Activated CD8-positive, alpha-beta T cell treated with anti-CD3 and anti-CD28 coated beads for 36 hours (primary cell): Measurements from ENCODE around the gene COBL. TPM values are rescaled to one million over a fixed set of nuclear protein-coding genes. Genes with fewer than 3 reads are reported as not detected.

Experiments
- ATAC-seq: fragments of 200-7000 bp; cut with Tn5 transposase; one replicate; pipeline ENCODE4 v1.10.0; 2021; ENCODE audit warnings: mild to moderate bottlenecking, moderate library complexity
- CTCF ChIA-PET: fragments of 350-600 bp; sonication (Branson Sonifier 250); formaldehyde crosslinking; loops from one replicate; lab custom pipeline; 2021; ENCODE audit warnings: antibody characterized with exemption; lab: Charles Lee
- POLR2A ChIA-PET: fragments of 350-600 bp; sonication (Branson Sonifier 250); formaldehyde crosslinking; loops from one replicate; lab custom pipeline; 2021; ENCODE audit warnings: antibody characterized with exemption; lab: Charles Lee
- DNase-seq: peaks from one replicate; pipeline ENCODE4 v3.0.0-alpha.2; 2020
- H3K27ac Mint-ChIP-seq: one replicate; pipeline ENCODE4 v1.8.0; 2021; ENCODE audit warnings: mild to moderate bottlenecking, mixed read lengths
- H3K27me3 Mint-ChIP-seq: one replicate; pipeline ENCODE4 v1.8.0; 2021; ENCODE audit warnings: mixed read lengths
- H3K36me3 Mint-ChIP-seq: one replicate; pipeline ENCODE4 v1.8.0; 2021; ENCODE audit warnings: low read depth, mixed read lengths
- H3K4me1 Mint-ChIP-seq: one replicate; pipeline ENCODE4 v1.8.0; 2021; ENCODE audit warnings: low read depth, mixed read lengths
- H3K4me3 Mint-ChIP-seq: one replicate; pipeline ENCODE4 v1.8.0; 2021; ENCODE audit warnings: mild to moderate bottlenecking, moderate library complexity, mixed read lengths
- H3K9me3 Mint-ChIP-seq: one replicate; pipeline ENCODE4 v1.8.0; 2021; ENCODE audit warnings: mixed read lengths
- intact Hi-C: fragments of 100-400 bp; cut with micrococcal nuclease; formaldehyde crosslinking; loops from one replicate; pipeline ENCODE4 v1.10.0; 2022
- total RNA-seq, 2 experiments: library from RNA; stranded (reverse); gene quantifications; one replicate each; pipeline ENCODE4 v1.2.3, GENCODE V29; 2021
- TF ChIP-seq, protein P1 (sequence below): fragments of 200-600 bp; IDR thresholded peaks from one replicate; pipeline ENCODE4 v1.8.0; 2022; ENCODE audit warnings: antibody characterized with exemption, mild to moderate bottlenecking

The COBL gene
- total RNA-seq, 2 experiments from 2014 or later = not detected

DNA sequence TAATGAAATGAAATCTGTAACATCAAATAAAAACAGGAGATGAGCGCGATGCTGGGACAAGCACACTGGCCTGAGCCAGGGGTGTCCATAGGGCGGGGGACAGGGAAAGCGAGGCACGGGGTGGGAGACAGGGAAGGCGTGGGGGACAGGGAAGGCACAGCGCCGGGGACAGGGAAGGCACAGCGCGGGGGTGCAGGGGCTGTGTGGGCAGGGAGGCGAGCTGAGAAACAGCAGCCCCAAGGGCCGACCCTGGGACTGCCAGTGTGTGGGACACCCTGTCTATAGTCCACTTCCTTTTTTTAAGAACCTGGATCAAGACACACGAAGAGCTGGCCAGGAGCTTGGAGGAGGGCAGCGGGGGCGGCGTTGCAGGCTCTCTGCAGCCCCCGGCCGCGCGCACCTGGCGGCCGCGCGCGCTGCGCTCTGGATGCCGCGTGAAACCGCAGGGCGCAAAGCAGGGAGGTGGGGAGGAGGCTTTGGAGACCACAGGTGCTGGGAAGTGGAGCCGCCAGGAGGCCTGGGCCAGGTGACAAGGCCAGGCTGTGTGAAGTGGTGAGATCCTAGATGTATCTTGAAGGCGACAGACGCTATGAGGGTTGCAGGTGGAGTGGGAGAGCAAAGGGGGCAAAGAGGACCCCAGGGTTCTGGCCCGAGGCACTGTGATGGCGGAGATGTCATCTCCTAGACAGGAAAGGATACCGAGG, 157.7 kb downstream of the COBL start:
- TF ChIP-seq, protein P1, sequence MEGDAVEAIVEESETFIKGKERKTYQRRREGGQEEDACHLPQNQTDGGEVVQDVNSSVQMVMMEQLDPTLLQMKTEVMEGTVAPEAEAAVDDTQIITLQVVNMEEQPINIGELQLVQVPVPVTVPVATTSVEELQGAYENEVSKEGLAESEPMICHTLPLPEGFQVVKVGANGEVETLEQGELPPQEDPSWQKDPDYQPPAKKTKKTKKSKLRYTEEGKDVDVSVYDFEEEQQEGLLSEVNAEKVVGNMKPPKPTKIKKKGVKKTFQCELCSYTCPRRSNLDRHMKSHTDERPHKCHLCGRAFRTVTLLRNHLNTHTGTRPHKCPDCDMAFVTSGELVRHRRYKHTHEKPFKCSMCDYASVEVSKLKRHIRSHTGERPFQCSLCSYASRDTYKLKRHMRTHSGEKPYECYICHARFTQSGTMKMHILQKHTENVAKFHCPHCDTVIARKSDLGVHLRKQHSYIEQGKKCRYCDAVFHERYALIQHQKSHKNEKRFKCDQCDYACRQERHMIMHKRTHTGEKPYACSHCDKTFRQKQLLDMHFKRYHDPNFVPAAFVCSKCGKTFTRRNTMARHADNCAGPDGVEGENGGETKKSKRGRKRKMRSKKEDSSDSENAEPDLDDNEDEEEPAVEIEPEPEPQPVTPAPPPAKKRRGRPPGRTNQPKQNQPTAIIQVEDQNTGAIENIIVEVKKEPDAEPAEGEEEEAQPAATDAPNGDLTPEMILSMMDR = no peak
- intact Hi-C loops = no loop called here
- Mint-ChIP-seq H3K36me3 (no peaks in the 10 kb centered on the region), H3K4me3 (no peak overlapping the region), H3K27ac (no peak overlapping the region), H3K4me1 (peaks cover 6% of the 10 kb centered on the region), H3K9me3 (no peaks in the 10 kb centered on the region), H3K27me3 (peaks cover 9% of the 10 kb centered on the region)
- no peak for DNase-seq
- CTCF ChIA-PET = interaction anchor here (1.3 kb wide), 1 partner anchor 691 kb away, joined by 3 read pairs; no protein-coding TSS in a partner anchor
- POLR2A ChIA-PET = no interaction called here
- ATAC-seq = no peak

DNA sequence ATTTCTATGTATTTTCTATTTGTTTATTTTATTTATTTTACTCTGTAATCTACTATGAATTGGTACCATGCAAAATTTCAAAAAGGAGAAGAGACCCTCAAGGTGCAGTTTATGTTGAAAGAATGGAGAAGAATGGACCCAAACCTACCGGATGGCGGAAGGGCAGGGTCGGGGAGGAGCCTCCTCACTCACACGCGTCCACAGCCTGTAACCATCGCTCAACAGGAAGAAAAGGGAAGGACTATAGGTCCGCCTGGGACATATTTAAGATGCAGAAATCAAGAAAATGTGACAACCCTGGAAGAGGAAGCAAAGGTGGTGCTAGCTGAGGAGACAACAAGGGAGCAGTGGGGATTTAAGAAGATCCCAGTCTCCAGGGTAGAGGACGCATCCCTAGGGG, 158.4 kb downstream of the COBL start:
- TF ChIP-seq, protein P1 = no peak
- ATAC-seq (no peak), DNase-seq (no peak)
- Mint-ChIP-seq H3K27ac (no peak overlapping the region), H3K36me3 (no peaks in the 10 kb centered on the region), H3K27me3 (peaks cover 6% of the 10 kb centered on the region), H3K4me3 (no peak overlapping the region), H3K9me3 (no peaks in the 10 kb centered on the region), H3K4me1 (peaks cover 4% of the 10 kb centered on the region)
- intact Hi-C loops = no loop called here
- CTCF ChIA-PET = interaction anchor here (1.3 kb wide), 1 partner anchor 690 kb away, joined by 3 read pairs; no protein-coding TSS in a partner anchor
- POLR2A ChIA-PET = no interaction called here

DNA sequence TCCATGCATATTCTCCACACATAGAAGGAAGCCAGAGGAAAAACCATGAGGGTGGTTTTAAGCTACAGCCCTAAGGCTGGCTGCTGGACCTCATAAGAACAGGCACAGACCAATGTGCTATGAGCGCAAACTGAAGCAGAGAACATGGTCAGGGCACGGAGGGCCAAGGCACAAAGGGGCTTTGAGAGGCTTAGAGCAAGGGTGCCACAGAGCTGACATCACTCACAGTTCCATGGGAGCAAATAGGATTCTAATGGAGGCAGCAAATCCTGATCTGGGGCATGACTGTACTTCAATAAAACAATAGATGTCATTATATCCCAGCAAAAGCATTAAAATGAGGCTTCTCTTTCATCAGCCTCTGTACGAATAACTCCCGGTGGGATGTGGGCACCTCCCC, 162.4 kb downstream of the COBL start:
- Mint-ChIP-seq H3K36me3 (no peaks in the 10 kb centered on the region), H3K4me1 (no peaks in the 10 kb centered on the region), H3K27ac (no peak overlapping the region), H3K9me3 (no peaks in the 10 kb centered on the region), H3K4me3 (no peak overlapping the region), H3K27me3 (peaks cover 4% of the 10 kb centered on the region)
- TF ChIP-seq, protein P1 = no peak
- intact Hi-C loops = no loop called here
- CTCF ChIA-PET = interaction anchor here (0.7 to 5.5 kb wide), 2 partner anchors 8 to 12 kb away, joined by 3 to 75 read pairs; no protein-coding TSS in a partner anchor
- POLR2A ChIA-PET = no interaction called here
- DNase-seq = no peak
- ATAC-seq = no peak

DNA sequence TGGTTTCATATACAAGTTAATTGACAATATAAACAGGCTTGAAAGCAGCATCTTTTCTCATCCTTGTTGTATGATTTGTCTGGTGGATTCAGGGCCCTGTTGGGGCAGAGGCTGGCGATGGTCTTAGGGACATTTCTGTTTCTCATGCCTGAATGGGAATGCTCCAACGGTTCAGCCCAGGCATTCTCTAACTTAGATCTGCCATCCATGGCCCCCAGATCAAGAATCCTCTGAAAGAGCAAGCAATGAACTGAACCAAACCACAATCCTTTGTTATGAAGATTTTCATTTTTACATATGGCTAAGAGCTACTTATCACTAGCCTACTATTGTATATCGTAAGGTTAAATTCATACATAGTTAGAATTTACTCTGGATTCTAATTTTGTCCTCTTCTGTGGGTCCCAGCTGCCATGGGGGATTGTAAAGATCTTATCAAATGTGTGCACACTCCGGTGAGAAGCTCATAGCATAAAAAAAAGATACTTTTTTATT, 163.9 kb downstream of the COBL start:
- no peak overlapping the region for H3K27ac Mint-ChIP-seq
- TF ChIP-seq, protein P1 = no peak
- intact Hi-C loops = no loop called here
- ChIA-PET POLR2A (no interaction called here), CTCF (interaction anchor here (1.8 to 5.5 kb wide), 3 partner anchors 10 to 685 kb away, joined by 4 to 75 read pairs (median 10); no protein-coding TSS in a partner anchor)
- no peak overlapping the region for H3K4me3 Mint-ChIP-seq
- ATAC-seq (no peak), DNase-seq (no peak)
- no peaks in the 10 kb centered on the region for H3K4me1 Mint-ChIP-seq
- H3K9me3 Mint-ChIP-seq = peaks cover 3% of the 10 kb centered on the region
- peaks cover 2% of the 10 kb centered on the region for H3K27me3 Mint-ChIP-seq
- no peaks in the 10 kb centered on the region for H3K36me3 Mint-ChIP-seq

DNA sequence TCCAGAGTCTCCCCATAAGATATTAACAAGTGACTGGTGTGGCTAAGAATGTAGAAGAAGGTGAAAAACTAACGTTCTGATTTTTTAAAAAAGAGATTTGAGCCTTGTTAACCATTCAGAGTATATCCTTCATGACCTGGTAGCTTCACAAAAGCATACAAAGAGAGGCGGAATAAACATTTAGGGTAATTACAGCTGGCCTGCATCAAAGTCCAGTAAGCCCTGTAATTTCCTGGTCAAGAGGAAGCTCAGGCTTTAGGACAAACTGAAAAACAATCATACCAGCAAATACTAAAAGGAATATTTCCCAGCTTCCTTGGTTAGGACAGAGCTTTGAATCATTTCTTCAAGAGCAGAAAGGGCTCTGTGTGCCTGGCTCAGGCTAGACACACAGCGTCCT, 165.2 kb downstream of the COBL start:
- Mint-ChIP-seq H3K27me3 (peaks cover 2% of the 10 kb centered on the region), H3K36me3 (no peaks in the 10 kb centered on the region), H3K27ac (no peak overlapping the region), H3K9me3 (peaks cover 5% of the 10 kb centered on the region), H3K4me1 (no peaks in the 10 kb centered on the region), H3K4me3 (no peak overlapping the region)
- ChIA-PET CTCF (interaction anchor here (1.4 to 5.5 kb wide), 5 partner anchors 10 to 1058 kb away, joined by 3 to 75 read pairs (median 4); no protein-coding TSS in a partner anchor), POLR2A (no interaction called here)
- TF ChIP-seq, protein P1 = no peak
- ATAC-seq (no peak), DNase-seq (no peak)
- intact Hi-C loops = no loop called here
